Umbilical cord (tissue), 2 donors: ENCODE results near the gene CHPF. TPM values are rescaled to one million over a fixed set of nuclear protein-coding genes. Genes with fewer than 3 reads are reported as not detected.
A peak's percentile ranks its signal among the peaks of the same experiment; 100 is the strongest.

Experiments
- DNase-seq: peaks from one replicate; pipeline ENCODE4 v3.0.0-alpha.2; 2015; ENCODE audit warnings: low spot score
- total RNA-seq: library from RNA; depleted of rRNA; stranded (reverse); fragments of >200 nt; gene quantifications from one replicate; pipeline ENCODE4 v1.2.3, GENCODE V29; 2014; ENCODE audit warnings: low replicate concordance; ENCODE audit not compliant: insufficient read depth

The CHPF gene
- total RNA-seq, 1 donor from 2014 or later = 132 TPM

DNA sequence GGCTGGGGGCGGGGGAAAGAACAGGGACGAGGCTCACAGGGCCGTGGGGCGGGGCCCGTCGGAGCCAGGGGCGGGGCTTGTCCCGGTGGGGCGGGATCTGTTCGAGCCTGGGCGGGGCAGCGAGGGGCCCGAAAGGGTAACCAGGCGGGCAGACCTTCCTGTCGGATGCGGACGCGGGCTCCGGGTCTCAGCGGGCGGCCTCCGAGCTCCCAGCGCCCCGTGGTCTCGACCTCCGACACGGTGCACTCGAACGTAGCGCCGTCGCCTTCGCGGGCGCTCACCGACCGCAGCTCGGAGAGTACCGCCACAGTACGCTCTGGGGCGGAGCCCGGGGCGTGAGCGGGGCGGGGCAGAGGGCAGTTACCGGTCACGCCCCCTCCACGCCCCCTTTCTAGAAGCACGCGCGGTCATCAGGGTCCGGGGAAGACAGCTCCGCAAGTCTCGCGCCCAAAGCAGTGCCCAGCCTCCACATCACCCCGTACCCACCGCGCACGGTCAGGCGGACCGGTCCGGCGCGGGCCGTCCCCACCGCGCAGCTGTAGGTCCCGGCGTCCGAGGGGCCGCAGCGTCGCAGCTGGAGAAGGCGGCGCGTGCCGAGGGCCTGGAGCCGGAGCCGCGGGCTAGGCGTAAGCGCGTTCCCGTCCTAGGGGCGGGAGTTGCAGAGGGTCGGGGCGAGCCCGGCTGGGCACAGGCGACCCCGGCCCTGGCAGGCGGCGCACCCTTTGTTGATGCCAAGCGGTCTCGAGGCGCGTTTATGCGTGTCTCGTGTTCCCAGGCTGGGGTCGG is 9.0 kb upstream of the CHPF start:
- DNase-seq = peak; percentile 92

DNA sequence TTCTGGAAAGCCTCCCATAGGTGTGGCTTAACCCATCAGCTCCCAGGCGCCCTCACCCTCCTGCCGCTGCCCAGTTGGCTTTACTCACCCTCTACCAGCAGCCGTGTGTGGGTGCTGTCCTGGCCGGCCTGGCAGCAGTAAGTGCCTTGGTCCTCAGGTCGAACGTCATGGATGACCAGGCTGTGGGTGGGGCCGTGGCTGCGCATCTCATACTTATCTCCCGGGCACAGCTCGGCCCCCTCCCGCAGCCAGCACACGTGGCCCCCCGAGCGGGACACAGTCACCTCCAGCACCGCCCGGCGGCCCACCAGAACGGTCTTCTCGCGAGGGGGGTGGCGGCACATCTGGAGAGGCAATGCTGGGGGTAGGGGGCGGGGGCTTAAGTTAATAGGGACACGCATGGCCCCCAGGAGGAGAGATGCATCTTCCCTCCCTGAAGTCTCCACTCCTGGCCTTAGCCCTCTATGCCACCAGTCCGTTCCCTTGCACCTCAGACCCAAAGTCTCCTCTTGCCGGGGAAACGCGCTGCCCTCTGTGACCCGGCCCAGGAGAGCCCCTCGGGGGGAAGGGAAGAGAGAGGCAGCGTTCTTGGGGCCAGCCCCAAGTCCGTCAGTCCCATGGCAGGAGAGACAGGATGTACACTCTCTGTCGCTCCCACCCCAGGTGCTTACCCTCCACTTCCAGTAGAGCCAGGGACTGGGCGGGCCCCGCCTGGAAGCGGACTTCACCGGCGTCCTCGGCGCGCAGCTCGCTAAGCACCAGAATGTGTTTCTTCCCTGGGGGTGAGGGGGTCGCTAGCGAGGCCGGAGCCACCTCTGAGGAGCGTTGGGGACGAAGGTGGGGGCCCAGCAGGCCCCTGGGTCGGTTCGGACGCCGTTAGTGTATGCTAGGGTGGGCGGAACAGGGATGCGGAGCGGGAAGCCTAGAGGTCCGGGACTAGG is 8.1 kb upstream of the CHPF start:
- peak; percentile 88 for DNase-seq

DNA sequence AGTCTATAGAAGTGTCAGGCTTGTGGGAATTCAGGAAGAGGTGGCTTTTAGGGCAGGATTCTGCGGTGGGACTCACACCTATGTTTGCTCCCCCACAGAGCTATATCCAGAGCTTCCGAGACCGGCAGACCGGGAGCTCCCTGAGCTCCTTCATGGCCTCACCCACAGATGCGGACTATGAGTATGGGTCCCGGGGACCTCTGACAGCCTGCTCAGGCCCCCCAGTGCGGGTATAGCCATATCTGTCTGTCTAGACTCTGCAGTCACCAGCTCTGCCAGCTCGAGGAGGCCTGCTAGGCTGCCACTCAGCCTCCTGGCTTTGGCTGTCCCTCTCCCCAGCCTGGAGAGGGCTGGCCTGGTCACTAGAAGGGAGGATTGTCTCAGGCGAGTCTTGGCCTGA is 6.0 kb upstream of the CHPF start:
- DNase-seq = no peak

DNA sequence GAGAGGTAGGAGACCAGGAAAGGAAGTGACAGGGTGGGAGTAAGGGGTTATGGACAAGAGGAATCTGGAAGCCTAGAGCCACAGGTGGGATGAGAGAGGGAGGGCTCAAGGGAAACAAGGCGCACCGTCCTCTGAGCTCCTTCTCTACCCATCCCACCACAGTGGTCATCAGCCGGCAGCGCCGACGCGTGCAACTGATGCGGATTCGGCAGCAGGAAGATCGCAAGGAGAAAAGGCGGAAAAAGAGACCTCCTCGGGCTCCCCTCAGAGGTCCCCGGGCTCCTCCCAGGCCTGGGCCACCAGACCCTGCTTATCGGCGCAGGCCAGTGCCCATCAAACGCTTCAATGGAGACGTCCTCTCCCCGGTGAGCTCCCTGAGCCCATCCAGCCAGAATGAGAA is 5.4 kb upstream of the CHPF start:
- no peak for DNase-seq

DNA sequence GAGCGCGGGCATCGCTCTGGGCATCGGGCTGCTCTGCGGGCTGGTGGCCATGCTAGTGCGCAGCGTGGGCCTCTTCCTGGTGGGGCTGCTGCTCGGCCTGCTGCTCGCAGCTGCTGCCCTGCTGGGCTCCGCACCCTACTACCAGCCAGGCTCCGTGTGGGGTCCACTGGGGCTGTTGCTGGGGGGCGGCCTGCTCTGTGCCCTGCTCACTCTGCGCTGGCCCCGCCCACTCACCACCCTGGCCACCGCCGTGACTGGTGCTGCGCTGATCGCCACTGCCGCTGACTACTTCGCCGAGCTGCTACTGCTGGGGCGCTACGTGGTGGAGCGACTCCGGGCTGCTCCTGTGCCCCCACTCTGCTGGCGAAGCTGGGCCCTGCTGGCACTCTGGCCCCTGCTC is 4.0 kb upstream of the CHPF start:
- no peak for DNase-seq

DNA sequence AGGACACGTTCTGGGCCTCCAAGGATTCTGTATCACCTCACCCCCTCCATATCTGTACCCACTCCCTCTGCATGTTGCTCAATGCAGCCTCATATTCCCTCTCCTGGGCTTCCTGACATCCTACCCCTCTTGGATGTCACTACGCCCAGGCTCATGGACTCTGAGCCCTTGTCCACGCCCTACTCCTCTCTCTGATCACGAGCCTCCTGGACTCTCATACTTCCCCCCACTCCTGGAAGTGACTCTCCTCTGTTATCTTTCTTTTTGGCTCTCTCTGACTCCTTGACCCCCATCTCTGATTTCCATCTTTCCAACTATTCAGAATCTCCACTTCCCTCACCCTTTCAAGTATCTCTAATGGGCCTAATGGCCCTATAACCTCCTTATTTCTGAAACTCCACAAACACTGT is 2.3 kb upstream of the CHPF start:
- no peak for DNase-seq

DNA sequence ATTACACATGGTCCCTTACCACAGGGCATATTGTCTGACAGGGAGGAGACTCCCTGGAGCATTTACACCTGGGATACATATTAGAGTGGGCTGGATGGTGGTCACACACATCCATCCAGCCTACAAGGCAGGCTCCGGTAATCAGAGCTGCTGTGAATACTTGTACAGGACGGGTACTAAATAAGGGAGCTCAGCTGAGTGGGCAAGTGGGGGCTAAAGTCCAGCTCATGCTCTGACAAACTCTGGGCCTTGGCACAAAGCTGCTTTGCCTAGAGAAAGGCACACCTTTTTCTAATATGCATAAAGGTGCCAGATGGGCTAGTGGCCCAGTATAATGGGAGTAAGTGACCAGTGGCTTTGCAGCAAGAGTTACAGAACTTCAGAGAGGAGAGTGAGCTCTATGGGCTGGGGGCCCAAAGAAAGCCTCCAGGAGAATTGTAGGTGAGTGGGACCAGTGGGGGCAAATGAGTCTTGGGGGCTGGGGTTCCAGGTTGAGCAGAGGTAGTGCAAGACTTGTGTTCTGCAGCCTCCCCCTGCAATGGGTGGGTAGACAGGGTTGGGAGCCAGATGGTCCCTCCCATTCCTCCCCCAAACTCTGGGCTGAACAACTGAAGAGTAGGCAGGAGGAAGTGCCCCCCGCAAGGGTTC is 1.8 kb upstream of the CHPF start:
- DNase-seq = no peak

DNA sequence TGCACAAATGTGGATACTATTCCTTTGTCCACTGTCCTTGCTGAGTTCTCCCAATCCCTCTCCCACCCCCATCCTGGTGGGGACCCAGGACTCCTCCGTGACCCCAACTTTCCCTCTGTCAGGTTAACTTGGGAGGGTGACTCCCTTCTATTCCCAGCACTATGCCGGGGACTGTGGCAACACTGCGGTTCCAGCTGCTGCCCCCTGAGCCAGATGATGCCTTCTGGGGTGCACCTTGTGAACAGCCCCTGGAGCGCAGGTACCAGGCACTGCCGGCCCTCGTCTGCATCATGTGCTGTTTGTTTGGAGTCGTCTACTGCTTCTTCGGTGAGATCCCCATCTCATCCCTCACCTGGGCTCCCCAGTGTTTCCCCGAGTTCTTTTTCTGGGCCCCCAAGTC is 958 bp upstream of the CHPF start:
- no peak for DNase-seq

DNA sequence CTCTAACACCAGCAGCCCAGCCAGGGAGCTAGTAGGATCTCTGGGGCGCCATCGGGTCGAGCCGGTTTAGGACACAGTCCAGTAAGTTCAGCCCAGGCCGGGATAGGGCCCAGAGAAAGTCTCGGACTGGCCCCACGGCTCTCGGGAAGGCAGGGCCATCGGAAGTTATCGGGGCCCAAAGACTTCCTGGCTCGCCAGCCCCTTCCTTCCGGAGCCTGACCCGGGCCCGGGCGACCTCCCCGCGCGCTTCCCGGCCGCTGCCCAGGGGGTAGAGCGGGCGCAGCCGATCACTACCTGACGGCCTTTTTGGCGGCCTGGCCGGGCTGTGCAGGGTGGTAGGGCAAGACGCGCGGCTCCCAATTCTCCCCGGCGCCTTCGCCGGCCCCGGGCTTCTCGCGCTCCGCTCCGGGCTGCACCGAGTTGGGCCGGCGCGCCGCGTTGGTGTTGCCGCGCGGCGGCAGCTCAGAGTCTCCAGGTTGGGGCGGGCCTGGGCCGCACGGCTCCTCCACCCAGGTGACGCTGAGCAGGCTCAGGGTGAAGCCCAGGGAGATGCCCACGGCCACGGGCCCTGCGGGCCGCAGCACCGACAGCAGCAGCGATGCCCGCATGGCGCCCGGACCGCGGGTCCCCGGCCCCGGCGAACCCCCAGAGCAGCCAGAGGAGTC is 546 bp downstream of the CHPF start:
- DNase-seq = peak; percentile 34

DNA sequence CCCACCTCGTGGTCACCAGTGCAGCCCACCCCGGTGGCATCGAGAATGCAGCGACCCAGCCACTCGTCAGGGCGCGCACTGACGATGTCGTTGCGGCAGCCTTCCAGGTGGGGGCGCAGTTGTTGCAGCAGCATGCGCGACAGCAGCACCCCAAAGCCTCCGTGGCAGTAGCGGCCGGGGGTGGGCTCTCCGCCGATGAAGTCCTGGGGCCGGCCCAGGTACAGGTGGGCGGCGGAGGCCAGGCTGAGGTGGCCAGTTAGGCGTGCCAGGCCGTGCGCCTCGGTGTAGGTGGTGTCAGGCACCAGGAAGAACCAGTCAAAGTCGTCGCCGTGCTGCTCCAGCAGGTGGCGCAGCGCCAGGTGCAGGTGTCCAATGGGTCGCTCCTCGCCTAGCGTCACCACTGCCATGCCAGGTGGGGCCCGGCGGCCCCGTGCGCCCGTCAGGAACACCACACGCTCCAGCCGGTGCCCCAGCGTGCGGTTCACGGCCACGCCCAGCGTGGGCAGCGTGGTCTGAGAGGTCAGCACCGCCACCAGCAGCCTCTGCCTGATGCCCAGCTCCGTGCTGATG is 1.9 kb downstream of the CHPF start:
- peak; percentile 64 for DNase-seq

DNA sequence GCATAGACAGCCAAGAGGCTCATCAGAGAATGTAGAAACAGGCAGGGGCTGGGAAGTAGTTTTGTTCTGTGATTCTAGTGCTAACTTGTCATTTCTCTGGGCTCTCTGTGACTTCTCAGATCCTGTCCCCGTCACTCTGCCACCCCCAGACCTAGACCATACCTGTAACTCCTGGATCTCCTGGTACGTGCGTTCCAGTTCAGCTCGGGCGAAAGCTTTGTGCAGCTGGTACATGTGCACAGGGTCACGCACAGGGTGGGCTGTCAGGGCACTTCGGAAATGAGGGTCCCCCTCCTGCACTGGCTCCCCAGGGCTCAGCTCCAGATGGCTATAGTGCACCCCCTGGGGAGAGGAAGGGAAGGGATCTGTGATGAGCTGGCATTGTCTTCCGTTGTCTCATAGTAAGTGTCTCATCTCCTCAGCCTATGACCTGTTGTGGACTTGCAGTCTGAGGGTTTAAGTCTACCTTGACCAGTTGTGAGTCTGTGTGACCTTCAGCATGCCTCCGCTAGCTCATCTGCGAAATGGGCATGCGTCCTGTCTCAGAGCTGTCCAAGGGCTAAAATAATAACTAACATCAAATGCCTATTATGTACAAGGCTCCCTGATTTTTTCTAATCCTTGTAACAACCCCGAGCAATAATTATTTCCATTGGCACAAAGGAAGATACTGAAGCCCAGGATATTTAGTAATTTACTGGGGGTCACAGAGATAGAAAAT is 2.7 kb downstream of the CHPF start:
- no peak for DNase-seq

DNA sequence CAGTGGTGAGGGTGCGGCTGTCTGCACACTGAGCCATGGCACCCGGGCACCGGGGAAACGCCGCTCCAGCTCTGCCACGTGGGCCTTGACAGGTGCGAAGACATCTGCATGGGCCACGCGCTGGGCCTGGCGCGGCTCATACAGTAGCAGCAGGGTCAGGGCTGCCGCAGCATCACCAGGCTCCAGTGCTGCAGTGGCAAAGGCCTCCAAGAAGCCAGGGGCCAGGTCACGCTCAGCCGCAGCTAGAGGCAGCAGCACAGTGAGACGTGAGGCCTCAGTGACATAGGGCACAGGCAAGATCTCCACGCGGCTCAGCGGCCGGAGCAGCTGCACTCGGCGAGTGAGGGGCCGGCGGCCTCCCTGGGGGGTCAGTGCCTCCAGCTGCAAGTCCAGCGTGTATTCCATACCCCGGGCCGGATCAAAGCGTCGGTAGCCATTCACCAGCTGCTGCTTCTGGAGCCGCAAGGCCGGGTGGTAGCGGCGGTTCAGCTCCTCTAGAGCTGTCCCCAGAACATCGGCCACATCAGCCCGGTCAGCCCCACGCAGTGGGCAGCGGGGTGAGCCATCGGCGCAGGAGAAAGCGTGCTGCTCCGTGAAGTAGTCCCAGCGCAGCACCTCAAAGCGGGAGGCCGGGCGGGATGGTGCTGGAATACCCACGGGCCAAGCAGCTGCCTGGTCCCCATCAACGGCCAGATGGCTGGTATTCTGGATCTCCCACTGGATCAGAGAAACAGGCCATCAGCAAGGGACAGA is 3.5 kb downstream of the CHPF start:
- DNase-seq = no peak

DNA sequence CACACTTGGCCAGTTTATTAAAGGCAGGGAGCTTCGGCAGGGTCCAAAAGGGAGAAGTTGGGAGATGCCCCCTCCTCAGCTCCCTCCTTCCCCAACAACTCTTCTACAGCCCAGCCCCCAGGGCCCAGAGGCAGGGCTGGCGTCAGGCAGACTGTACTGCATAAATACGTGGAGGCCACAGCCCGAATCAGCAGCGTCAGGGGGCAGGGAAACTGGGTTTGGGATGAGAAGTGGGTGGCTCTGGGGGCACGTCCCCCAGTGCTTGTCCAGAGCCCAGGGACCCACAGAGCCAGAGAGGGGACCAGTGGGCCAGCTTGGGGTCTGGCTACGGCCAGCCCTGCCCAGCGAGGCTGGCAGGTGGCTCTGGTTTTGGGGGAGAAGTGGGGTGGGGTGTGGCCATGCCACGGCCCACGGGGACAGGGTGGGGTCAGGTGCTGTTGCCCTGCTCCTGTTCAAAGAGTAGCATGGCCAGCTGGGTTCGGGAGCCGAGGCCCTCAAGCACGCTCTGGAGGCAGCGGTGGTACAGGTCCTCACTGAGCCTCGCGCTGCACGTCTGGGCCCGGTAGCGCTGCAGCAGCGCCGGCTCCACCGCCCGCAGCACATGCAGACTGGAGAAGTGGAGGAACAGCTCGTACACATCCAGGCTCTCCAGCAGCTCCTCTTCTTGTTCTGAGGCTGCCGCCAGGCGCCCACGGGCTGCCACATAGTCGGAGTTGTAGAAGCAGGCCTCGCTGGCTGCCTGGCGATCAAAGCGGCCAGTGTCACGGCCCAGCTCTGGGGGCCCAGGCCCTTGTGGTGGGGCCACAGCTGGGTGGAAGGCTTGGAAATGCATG is 4.4 kb downstream of the CHPF start:
- DNase-seq = peak; percentile 12

DNA sequence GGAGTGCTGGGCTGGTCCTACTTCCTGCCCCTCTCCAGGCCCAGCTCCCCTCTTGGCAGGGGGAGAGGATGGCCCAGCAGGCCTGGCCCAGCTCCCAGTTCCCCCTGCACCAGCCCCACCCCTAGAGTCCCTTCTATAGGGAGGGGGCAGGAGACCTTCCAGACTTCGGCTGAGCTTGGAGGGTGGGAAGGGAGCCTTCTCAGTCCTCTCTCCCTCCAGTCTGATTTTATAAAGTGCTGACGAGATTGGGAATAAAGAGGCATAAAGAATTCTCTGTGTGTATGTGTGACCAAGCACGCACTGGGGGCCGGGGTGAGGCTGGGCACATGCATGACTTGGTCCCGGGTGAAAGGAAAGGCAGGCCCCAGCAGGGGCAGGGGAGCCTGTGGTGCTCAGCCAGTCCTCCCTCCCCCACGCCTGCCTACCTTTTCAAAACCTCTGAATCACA is 5.1 kb downstream of the CHPF start:
- DNase-seq = peak; percentile 70

DNA sequence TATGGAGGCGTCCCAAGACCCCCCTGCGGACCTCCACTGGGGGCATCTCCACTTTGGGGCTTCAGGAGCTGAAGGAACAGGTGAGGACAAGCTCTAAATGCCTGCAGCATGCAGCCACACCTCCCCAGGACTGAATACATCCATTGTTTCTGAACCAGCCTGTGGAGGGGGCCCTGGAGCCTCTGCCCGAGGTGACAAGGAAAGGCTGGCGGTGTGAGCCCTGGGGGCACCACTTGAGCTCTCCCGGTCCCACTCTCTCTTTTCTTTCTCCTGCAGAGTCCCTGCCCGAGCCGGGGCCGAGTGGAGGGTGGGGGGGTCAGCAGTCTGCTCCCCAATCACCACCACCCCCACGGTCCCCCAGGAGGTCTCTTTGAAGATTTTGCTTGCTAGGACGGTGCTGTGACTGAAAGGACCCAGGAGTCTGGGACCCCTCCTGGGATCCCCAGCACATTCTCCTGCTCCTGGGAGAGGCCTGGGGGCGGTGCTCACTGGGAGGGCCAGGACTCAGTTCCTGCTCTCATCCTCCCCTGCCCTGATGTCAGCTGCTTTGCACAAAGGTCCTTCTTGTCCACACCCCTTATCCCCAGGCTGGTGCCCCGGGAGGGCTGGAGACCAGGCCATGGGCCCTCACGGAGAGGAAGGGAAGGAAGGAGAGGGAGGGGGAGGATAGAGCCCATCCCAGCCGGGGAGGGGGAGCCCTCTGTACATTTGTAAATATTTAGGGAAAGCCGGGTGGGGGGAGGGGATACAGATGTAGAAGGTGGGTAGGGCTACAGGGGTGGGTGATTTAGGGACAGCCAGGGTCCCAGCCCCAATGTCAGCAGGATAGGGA is 5.7 kb downstream of the CHPF start:
- peak; percentile 56 for DNase-seq

DNA sequence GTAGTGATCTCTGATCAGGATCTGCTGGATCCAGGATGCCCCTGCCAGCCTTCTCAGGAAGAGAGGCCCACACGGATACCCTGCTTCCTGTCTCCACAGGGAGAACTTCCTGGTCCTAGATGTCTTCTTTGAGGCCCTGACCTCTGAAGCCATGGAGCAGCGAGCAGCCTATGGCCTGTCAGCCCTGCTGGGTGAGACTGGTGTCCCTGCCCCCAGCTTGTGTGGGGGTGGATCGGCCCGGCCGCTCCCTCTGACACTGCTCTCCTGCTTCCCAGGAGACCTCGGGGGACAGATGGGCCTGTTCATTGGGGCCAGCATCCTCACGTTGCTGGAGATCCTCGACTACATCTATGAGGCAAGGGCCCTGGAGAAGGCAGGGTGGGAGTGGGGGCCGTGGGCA is 6.6 kb downstream of the CHPF start:
- DNase-seq = no peak

DNA sequence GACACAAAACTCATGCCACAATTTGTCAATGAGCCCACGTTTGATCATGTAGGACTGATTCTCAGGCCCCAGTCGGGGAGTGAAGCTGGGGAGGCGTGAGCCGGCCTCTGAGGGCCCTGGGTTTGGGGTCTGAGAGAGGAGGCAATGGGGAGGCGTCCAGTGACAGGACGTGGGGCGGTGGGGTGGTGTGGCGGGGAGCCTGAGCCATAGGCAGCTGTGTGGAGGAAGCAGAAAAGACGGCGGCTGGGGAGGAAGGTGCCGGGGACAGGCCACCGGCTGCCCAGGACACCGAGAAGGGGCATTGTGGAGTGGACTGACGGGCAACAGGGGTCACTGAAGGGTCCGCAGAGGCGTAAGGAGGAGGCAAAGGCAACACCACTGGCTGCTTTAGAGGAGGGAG is 7.2 kb downstream of the CHPF start:
- DNase-seq = no peak
